PC-3 (cell line): ENCODE data around the gene RNF169. TPM values are rescaled to one million over a fixed set of nuclear protein-coding genes. Genes with fewer than 3 reads are reported as not detected.

Source experiments
- ATAC-seq: fragments of 200-7000 bp; cut with Tn5 transposase; 2 replicates; pipeline ENCODE4 v1.9.1; 2020; ENCODE audit warnings: mild to moderate bottlenecking, moderate library complexity
- BruUV-seq: library from RNA; stranded (reverse); fragments of 400-500 nt; replicated peaks from 2 replicates; lab custom pipeline; 2021; lab: Mats Ljungman, UMichigan
- CTCF ChIA-PET: fragments of 300-600 bp; sonication (Branson Sonifier 250); formaldehyde crosslinking; loops from one replicate; lab custom pipeline; 2022; ENCODE audit warnings: antibody characterized with exemption; lab: Charles Lee
- POLR2A ChIA-PET: fragments of 300-600 bp; sonication (Branson Sonifier 250); formaldehyde crosslinking; loops from one replicate; lab custom pipeline; 2022; ENCODE audit warnings: antibody characterized with exemption; ENCODE audit not compliant: unreplicated experiment; lab: Charles Lee
- DNase-seq: peaks from one replicate; pipeline ENCODE4 v3.0.0-alpha.2; 2015
- H2AFZ ChIP-seq: fragments of 300-600 bp; sonication (generic); 2 replicates; pipeline ENCODE4 v1.6.0; 2016; ENCODE audit warnings: antibody characterized with exemption, low read length
- H3F3A ChIP-seq: fragments of 300-600 bp; sonication (generic); one replicate; pipeline ENCODE4 v1.6.0; 2017; ENCODE audit warnings: antibody characterized with exemption, low read length, control low read depth, mild to moderate bottlenecking; ENCODE audit not compliant: unreplicated experiment
- H3K27ac ChIP-seq: fragments of 300-600 bp; sonication (generic); 2 replicates; pipeline ENCODE4 v1.5.1; 2016; ENCODE audit warnings: mild to moderate bottlenecking, low read length
- H3K27me3 ChIP-seq: fragments of 300-600 bp; sonication (generic); 2 replicates; pipeline ENCODE4 v1.6.1; 2016; ENCODE audit warnings: low read length, mixed read lengths
- H3K36me3 ChIP-seq: fragments of 300-600 bp; sonication (generic); 2 replicates; pipeline ENCODE4 v1.6.1; 2016; ENCODE audit warnings: low read depth, mixed run types, low read length, mixed read lengths
- H3K4me1 ChIP-seq: fragments of 300-600 bp; sonication (generic); 2 replicates; pipeline ENCODE4 v1.5.1; 2016; ENCODE audit warnings: low read length; ENCODE audit not compliant: insufficient read depth
- H3K4me2 ChIP-seq: fragments of 300-600 bp; sonication (generic); 2 replicates; pipeline ENCODE4 v1.6.0; 2016; ENCODE audit warnings: low read length
- H3K4me3 ChIP-seq: fragments of 300-600 bp; sonication (generic); 2 replicates; pipeline ENCODE4 v1.5.1; 2016; ENCODE audit warnings: mild to moderate bottlenecking, low read length, mixed read lengths
- H3K79me2 ChIP-seq: fragments of 300-600 bp; sonication (generic); 2 replicates; pipeline ENCODE4 v1.6.1; 2017; ENCODE audit warnings: low read length, mixed read lengths
- H3K9ac ChIP-seq: fragments of 300-600 bp; sonication (generic); 2 replicates; pipeline ENCODE4 v1.6.0; 2016; ENCODE audit warnings: mild to moderate bottlenecking, low read length
- H3K9me2 ChIP-seq: fragments of 300-600 bp; sonication (generic); replicated peaks from 2 replicates; pipeline ENCODE4 v1.6.1; 2016; ENCODE audit warnings: mixed run types, low read length, mixed read lengths
- H3K9me3 ChIP-seq: fragments of 300-600 bp; sonication (generic); 2 replicates; pipeline ENCODE4 v1.6.1; 2016; ENCODE audit warnings: low read length, mixed read lengths
- H4K20me1 ChIP-seq: fragments of 300-600 bp; sonication (generic); 2 replicates; pipeline ENCODE4 v1.6.1; 2016; ENCODE audit warnings: low read length, mixed read lengths
- EZH2 ChIP-seq: fragments of 300-600 bp; sonication (generic); IDR thresholded peaks from one replicate; pipeline ENCODE4 v1.6.1; 2017; ENCODE audit warnings: antibody characterized with exemption, mild to moderate bottlenecking, low read length; ENCODE audit not compliant: unreplicated experiment
- EZH2phosphoT487 ChIP-seq: fragments of 300-600 bp; sonication (generic); IDR thresholded peaks from 2 replicates; pipeline ENCODE4 v1.6.1; 2018; ENCODE audit warnings: mild to moderate bottlenecking, antibody characterized with exemption, low read length, borderline replicate concordance
- intact Hi-C: fragments of 100-400 bp; cut with micrococcal nuclease; formaldehyde crosslinking; loops from 2 replicates; pipeline ENCODE4 v1.9.0; 2023
- total RNA-seq: library from RNA; depleted of rRNA; stranded (reverse); fragments of >200 nt; gene quantifications from 2 replicates; pipeline ENCODE4 v1.2.3, GENCODE V29; 2014
- TF ChIP-seq, protein P1 (sequence below): fragments of 300-600 bp; sonication (generic); conservative IDR thresholded peaks from 2 replicates; pipeline ENCODE4 v1.5.1; 2017; ENCODE audit warnings: antibody characterized with exemption, low read depth, mild to moderate bottlenecking, low read length

Gene RNF169
- total RNA-seq, 1 experiment from 2014 or later, result 20.4 TPM

DNA sequence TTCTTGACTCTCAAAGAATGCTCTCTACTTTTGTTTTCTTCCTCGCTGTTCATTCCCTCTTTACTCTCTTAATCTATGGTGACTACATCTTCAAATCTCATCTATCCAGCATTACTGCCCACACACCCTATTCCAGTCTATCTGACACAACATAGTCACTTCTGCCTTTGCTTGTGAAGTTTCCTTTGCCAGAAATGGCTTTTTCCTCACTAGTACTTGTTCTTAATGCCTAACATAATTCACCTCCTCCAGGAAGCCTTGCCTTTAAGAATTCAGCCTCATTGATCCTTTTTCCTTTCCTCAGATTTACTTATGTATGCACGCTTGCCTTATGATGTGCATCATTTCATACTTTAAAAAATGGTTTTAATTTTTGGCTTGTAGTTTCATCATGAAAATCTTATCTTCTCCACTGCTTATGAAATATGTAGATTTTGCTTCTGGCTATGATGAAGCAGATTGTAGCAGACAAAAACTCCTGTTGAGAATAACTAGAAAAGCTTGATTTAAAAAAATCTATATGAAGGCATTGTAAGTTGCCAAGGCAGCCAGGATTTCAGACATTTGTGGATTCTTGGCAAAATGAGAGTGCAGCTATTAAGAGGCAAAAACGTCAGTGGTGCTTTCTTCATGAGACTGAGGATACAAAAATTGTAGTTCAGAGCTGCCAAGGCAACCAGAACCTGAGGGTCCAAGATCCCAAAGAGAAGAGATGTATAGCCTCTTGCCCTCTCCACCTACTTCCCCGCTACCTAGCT is 31.8 kb downstream of the RNF169 start:
- no peak overlapping the region for H2AFZ ChIP-seq
- no peak for DNase-seq
- TF ChIP-seq EZH2 (no peak), EZH2phosphoT487 (no peak)
- TF ChIP-seq, protein P1, sequence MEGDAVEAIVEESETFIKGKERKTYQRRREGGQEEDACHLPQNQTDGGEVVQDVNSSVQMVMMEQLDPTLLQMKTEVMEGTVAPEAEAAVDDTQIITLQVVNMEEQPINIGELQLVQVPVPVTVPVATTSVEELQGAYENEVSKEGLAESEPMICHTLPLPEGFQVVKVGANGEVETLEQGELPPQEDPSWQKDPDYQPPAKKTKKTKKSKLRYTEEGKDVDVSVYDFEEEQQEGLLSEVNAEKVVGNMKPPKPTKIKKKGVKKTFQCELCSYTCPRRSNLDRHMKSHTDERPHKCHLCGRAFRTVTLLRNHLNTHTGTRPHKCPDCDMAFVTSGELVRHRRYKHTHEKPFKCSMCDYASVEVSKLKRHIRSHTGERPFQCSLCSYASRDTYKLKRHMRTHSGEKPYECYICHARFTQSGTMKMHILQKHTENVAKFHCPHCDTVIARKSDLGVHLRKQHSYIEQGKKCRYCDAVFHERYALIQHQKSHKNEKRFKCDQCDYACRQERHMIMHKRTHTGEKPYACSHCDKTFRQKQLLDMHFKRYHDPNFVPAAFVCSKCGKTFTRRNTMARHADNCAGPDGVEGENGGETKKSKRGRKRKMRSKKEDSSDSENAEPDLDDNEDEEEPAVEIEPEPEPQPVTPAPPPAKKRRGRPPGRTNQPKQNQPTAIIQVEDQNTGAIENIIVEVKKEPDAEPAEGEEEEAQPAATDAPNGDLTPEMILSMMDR, result no peak
- intact Hi-C loops, result no loop called here
- POLR2A ChIA-PET, result no interaction called here
- H3K79me2 ChIP-seq, result peaks cover 95% of the 10 kb centered on the region
- H3F3A ChIP-seq, result no peaks in the 10 kb centered on the region
- peaks cover 13% of the 10 kb centered on the region for H3K4me1 ChIP-seq
- H3K36me3 ChIP-seq, result no peaks in the 10 kb centered on the region; the same call in 1 of the 2 replicates
- H3K4me2 ChIP-seq, result no peak overlapping the region
- CTCF ChIA-PET, result no interaction called here
- ATAC-seq, result no peak
- H4K20me1 ChIP-seq, result 0 out of 2 replicates have a peak, but pooled peaks cover 6% of the 10 kb centered on the region
- no peaks in the 10 kb centered on the region for H3K9me3 ChIP-seq
- no peak overlapping the region for H3K9ac ChIP-seq
- H3K9me2 ChIP-seq, result no peaks in the 10 kb centered on the region
- no peak overlapping the region for H3K4me3 ChIP-seq
- BruUV-seq, result no TSS peak
- no peak overlapping the region for H3K27ac ChIP-seq
- H3K27me3 ChIP-seq, result no peaks in the 10 kb centered on the region

DNA sequence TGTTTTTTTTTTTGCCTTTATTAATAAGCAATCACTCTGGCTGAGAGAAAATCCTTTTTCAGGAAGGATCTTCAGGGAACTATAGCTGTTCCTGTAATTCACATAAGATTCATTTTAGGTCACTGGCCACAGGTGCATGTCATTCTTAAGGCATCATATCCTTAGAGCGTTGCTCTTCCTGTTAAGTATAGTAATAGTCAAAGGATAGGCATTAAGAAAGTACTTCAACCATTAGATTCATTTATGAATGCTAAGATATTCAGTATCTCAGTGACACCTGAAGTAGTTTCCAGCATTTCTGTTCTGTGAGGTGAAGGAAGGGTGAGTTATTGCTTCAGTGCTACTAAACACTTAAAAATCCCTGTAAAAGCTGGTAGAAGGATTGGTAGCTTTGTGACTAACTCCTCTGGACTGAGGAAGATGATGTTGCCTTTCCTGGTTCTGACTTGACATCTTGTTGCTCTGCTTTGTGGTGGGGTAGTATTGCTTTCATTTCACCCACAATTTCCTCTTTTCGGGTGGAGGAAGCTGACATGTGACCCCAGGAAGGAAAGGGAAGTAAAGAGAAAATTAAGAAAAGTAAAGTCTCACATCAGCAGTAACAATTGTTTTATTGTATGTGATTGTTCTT is 34.7 kb downstream of the RNF169 start:
- no TSS peak for BruUV-seq
- H3F3A ChIP-seq, result no peaks in the 10 kb centered on the region
- no peaks in the 10 kb centered on the region for H3K27me3 ChIP-seq
- intact Hi-C loops, result no loop called here
- peaks cover 13% of the 10 kb centered on the region for H3K4me1 ChIP-seq
- no peaks in the 10 kb centered on the region for H3K36me3 ChIP-seq
- peaks cover 92% of the 10 kb centered on the region for H3K79me2 ChIP-seq
- peak; percentile 94 for ATAC-seq
- TF ChIP-seq EZH2phosphoT487 (no peak), EZH2 (no peak)
- TF ChIP-seq, protein P1, result no peak
- no peaks in the 10 kb centered on the region for H3K9me3 ChIP-seq
- H3K9ac ChIP-seq, result no peak overlapping the region
- peak; percentile 84 for DNase-seq
- H3K9me2 ChIP-seq, result no peaks in the 10 kb centered on the region
- POLR2A ChIA-PET, result interaction anchor here (0.6 kb wide), 1 partner anchor 202 kb away, joined by 5 read pairs; no protein-coding TSS in a partner anchor
- H3K27ac ChIP-seq, result peak overlapping the region; percentile 24
- 0 out of 2 replicates have a peak, but pooled peaks cover 6% of the 10 kb centered on the region for H4K20me1 ChIP-seq
- peak overlapping the region; percentile 54 for H3K4me2 ChIP-seq
- no peak overlapping the region for H2AFZ ChIP-seq
- H3K4me3 ChIP-seq, result peak overlapping the region; percentile 25; the same call in 1 of the 2 replicates
- CTCF ChIA-PET, result interaction anchor here (0.5 to 0.6 kb wide), 3 partner anchors 10 to 44 kb away, joined by 4 to 9 read pairs (median 6); no protein-coding TSS in a partner anchor
